ENCODE measurements around the gene CEP20. TPM values are rescaled to one million over a fixed set of nuclear protein-coding genes. Genes with fewer than 3 reads are reported as not detected.

The CEP20 gene
- total RNA-seq, 1 experiment from 2014 or later: 54.7 TPM

- Mint-ChIP-seq H3K27me3 (ENCODE audit: insufficient read depth, unreplicated experiment) (no peaks in the 10 kb centered on the region), H3K4me3 (ENCODE audit: unreplicated experiment) (no peak overlapping the region), H3K36me3 (ENCODE audit: insufficient read depth, unreplicated experiment) (no peaks in the 10 kb centered on the region), H3K9me3 (ENCODE audit: unreplicated experiment) (no peaks in the 10 kb centered on the region), H3K4me1 (ENCODE audit: insufficient read depth, unreplicated experiment) (no peaks in the 10 kb centered on the region), H3K27ac (ENCODE audit: low read depth, unreplicated experiment) (no peak overlapping the region)
- BruUV-seq (replicated peaks): no TSS peak
- ChIA-PET POLR2A (interaction anchor here (0.7 kb wide), 2 partner anchors 132 to 351 kb away, joined by 3 read pairs; no protein-coding TSS in a partner anchor), CTCF (interaction anchor here (3.2 kb wide), 1 partner anchor 12 kb away, joined by 18 read pairs; no protein-coding TSS in a partner anchor)
- no peak for DNase-seq (ENCODE audit: unreplicated experiment)
- no peak for TF ChIP-seq CTCF (IDR thresholded peaks at IDR 0.05; ENCODE audit: unreplicated experiment)
- intact Hi-C loops (cut with micrococcal nuclease): no loop called here
Observed at GRCh38 chr16:15834502-15834901, 53.9 kb downstream of the CEP20 start.

- Mint-ChIP-seq H3K27ac (ENCODE audit: low read depth, unreplicated experiment) (no peak overlapping the region), H3K36me3 (ENCODE audit: insufficient read depth, unreplicated experiment) (no peaks in the 10 kb centered on the region), H3K4me1 (ENCODE audit: insufficient read depth, unreplicated experiment) (no peaks in the 10 kb centered on the region), H3K27me3 (ENCODE audit: insufficient read depth, unreplicated experiment) (no peaks in the 10 kb centered on the region), H3K4me3 (ENCODE audit: unreplicated experiment) (no peak overlapping the region), H3K9me3 (ENCODE audit: unreplicated experiment) (no peaks in the 10 kb centered on the region)
- no peak for TF ChIP-seq CTCF (IDR thresholded peaks at IDR 0.05; ENCODE audit: unreplicated experiment)
- no peak for DNase-seq (ENCODE audit: unreplicated experiment)
- intact Hi-C loops (cut with micrococcal nuclease): no loop called here
- no TSS peak for BruUV-seq (replicated peaks)
- CTCF ChIA-PET: interaction anchor here (3.2 kb wide), 1 partner anchor 11 kb away, joined by 18 read pairs; no protein-coding TSS in a partner anchor
- POLR2A ChIA-PET: interaction anchor here (0.7 kb wide), 1 partner anchor 352 kb away, joined by 3 read pairs; no protein-coding TSS in a partner anchor
Observed at GRCh38 chr16:15833541-15833940, 54.9 kb downstream of the CEP20 start.

DNA sequence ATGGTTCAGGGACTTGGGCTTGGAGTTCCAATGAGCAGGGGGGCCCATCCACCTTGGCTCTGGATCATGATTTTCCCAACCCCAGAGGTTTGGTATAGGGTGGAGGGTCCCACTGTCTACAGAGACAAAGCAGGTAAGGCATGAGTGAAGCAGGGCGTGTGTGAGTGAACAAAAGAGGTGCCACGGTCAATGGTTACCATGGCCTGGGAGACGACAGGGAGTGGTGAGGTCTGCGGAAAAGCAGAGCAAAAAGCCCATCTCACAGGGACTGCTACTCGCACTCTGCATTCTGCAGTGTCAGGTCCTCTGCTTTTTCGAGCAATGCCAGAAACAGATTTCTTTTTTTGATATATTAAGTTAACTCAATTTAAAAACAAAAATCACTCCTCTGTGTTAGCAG is 56.2 kb downstream of the CEP20 start:
- H3K4me1 Mint-ChIP-seq (ENCODE audit: insufficient read depth, unreplicated experiment): no peaks in the 10 kb centered on the region
- ChIA-PET POLR2A (no interaction called here), CTCF (interaction anchor here (3.2 kb wide), 1 partner anchor 10 kb away, joined by 18 read pairs; no protein-coding TSS in a partner anchor)
- BruUV-seq (replicated peaks): no TSS peak
- no peaks in the 10 kb centered on the region for H3K9me3 Mint-ChIP-seq (ENCODE audit: unreplicated experiment)
- no peak for TF ChIP-seq CTCF (IDR thresholded peaks at IDR 0.05; ENCODE audit: unreplicated experiment)
- H3K27ac Mint-ChIP-seq (ENCODE audit: low read depth, unreplicated experiment): no peak overlapping the region
- no peak for DNase-seq (ENCODE audit: unreplicated experiment)
- H3K4me3 Mint-ChIP-seq (ENCODE audit: unreplicated experiment): no peak overlapping the region
- intact Hi-C loops (cut with micrococcal nuclease): no loop called here
- H3K27me3 Mint-ChIP-seq (ENCODE audit: insufficient read depth, unreplicated experiment): peaks cover 3% of the 10 kb centered on the region
- H3K36me3 Mint-ChIP-seq (ENCODE audit: insufficient read depth, unreplicated experiment): no peaks in the 10 kb centered on the region

- H3K27me3 Mint-ChIP-seq (ENCODE audit: insufficient read depth, unreplicated experiment): peaks cover 11% of the 10 kb centered on the region
- intact Hi-C loops (cut with micrococcal nuclease): no loop called here
Observed at GRCh38 chr16:15830832-15831451, 57.5 kb downstream of the CEP20 start.

More at GRCh38 chr16:15830832-15831451, 57.5 kb downstream of the CEP20 start:
- DNase-seq (ENCODE audit: unreplicated experiment): no peak
- no TSS peak for BruUV-seq (replicated peaks)
- Mint-ChIP-seq H3K4me3 (ENCODE audit: unreplicated experiment) (no peak overlapping the region), H3K36me3 (ENCODE audit: insufficient read depth, unreplicated experiment) (no peaks in the 10 kb centered on the region), H3K9me3 (ENCODE audit: unreplicated experiment) (no peaks in the 10 kb centered on the region), H3K27ac (ENCODE audit: low read depth, unreplicated experiment) (no peak overlapping the region), H3K4me1 (ENCODE audit: insufficient read depth, unreplicated experiment) (no peaks in the 10 kb centered on the region)
- no peak for TF ChIP-seq CTCF (IDR thresholded peaks at IDR 0.05; ENCODE audit: unreplicated experiment)
- POLR2A ChIA-PET: no interaction called here
- CTCF ChIA-PET: no interaction called here

Measured in MCF 10A (cell line).